Dedifferentiated amniotic fluid mesenchymal stem cell (primary cell): ENCODE measurements around the gene GALNT6.

Experiments used
- DNase-seq: peaks from one replicate; pipeline ENCODE4 v3.0.0-alpha.2; 2016; ENCODE audit errors: extremely low spot score

The GALNT6 gene

GRCh38 chr12:51391283-51392123 is at the start of gene GALNT6:
GALNT6 (minus strand) TSS chr12:51391406; CDS start chr12:51379781, 11,625 bp downstream.
- no peak for DNase-seq

- no peak for DNase-seq
Observed at GRCh38 chr12:51439330-51439729, 48.1 kb upstream of the GALNT6 start.

GRCh38 chr12:51437431-51437830 is 46.2 kb upstream of the GALNT6 start:
- no peak for DNase-seq

GRCh38 chr12:51434305-51434704 is 43.1 kb upstream of the GALNT6 start:
- DNase-seq, result no peak

- DNase-seq, result no peak
Observed at GRCh38 chr12:51432921-51433320, 41.7 kb upstream of the GALNT6 start.

GRCh38 chr12:51430196-51430895 is 39.1 kb upstream of the GALNT6 start:
- DNase-seq, result no peak

- no peak for DNase-seq
Observed at GRCh38 chr12:51429700-51430099, 38.5 kb upstream of the GALNT6 start.

GRCh38 chr12:51428256-51428655 is 37.0 kb upstream of the GALNT6 start:
- no peak for DNase-seq

GRCh38 chr12:51424662-51425539 is 33.7 kb upstream of the GALNT6 start, which contains the start of gene SLC4A8:
SLC4A8 (plus strand) TSS chr12:51424831; CDS start chr12:51424988, 157 bp downstream.
- peak; percentile 88 for DNase-seq

GRCh38 chr12:51424094-51424661 is 33.0 kb upstream of the GALNT6 start:
- no peak for DNase-seq

- DNase-seq, result peak; percentile 48
Observed at GRCh38 chr12:51421266-51421884, 30.2 kb upstream of the GALNT6 start.

- DNase-seq, result no peak
Observed at GRCh38 chr12:51419425-51420193, 28.4 kb upstream of the GALNT6 start.

- no peak for DNase-seq
Observed at GRCh38 chr12:51417826-51418225, 26.6 kb upstream of the GALNT6 start.

- no peak for DNase-seq
Observed at GRCh38 chr12:51415931-51416330, 24.7 kb upstream of the GALNT6 start.

GRCh38 chr12:51413791-51414190 is 22.6 kb upstream of the GALNT6 start:
- no peak for DNase-seq

GRCh38 chr12:51413149-51413548 is 21.9 kb upstream of the GALNT6 start:
- DNase-seq, result no peak

GRCh38 chr12:51409846-51410245 is 18.6 kb upstream of the GALNT6 start:
- no peak for DNase-seq

GRCh38 chr12:51407604-51408003 is 16.4 kb upstream of the GALNT6 start:
- DNase-seq, result no peak

- DNase-seq, result no peak
Observed at GRCh38 chr12:51406859-51407258, 15.7 kb upstream of the GALNT6 start.

GRCh38 chr12:51406290-51406689 is 15.1 kb upstream of the GALNT6 start:
- DNase-seq, result no peak
